Activated CD8-positive, alpha-beta memory T cell treated with anti-CD3 and anti-CD28 coated beads for 1 hour (primary cell): ENCODE measurements around the gene TMC1.
"Not testable (repeated sequence)": the region's sequence is repeated elsewhere in the genome, so short reads cannot be mapped to it uniquely, and the experiment has no call there.

Source experiments
- DNase-seq, 2 donors: peaks; one replicate each; pipeline ENCODE4 v3.0.0-alpha.2; 2020; ENCODE audit warnings: low read depth in 1 of 2; ENCODE audit errors: extremely low read depth in 1 of 2

TMC1 gene

GRCh38 chr9:72521416-72521815 is at the start of gene TMC1:
TMC1 (plus strand) TSS chr9:72521608; CDS start chr9:72648649, 127,041 bp downstream.
- DNase-seq = not testable (repeated sequence)

DNA sequence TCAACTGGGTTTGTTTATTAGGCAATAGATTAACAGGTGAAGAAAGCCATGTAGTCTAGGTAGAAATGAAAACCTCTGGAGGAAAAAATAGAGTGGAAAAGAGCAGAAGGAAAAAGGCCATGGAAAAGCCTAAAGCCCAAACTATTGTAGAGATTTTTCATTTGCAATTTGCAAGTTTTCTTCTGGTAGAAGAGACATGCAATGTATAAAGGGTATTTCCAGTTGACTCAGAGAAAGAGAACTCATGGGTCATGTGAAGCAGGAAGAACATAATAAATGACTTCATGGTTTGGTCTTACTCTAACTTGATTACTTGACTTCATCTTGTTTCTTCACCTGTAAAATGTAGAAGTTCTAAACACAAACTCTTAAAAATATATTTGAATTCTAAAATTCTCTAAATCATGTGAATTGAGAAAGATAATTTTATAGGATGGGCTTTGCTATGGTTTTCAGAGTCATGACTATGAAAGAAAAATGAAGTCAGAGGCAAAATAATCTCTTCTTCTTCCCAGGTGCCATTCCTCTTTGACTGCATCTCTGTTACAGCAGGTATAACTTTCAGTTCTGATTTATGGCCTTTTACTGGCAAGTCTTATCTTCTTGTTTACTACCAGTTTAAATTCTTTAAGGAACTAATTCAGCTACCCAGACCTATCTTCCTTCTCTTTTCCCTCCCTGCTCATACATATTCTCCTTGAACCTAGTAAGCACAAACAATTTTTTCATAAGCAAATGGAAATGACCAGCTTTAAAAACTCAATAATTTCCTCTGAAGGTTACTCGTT is 47.7 kb upstream of the TMC1 start:
- no peak for DNase-seq

DNA sequence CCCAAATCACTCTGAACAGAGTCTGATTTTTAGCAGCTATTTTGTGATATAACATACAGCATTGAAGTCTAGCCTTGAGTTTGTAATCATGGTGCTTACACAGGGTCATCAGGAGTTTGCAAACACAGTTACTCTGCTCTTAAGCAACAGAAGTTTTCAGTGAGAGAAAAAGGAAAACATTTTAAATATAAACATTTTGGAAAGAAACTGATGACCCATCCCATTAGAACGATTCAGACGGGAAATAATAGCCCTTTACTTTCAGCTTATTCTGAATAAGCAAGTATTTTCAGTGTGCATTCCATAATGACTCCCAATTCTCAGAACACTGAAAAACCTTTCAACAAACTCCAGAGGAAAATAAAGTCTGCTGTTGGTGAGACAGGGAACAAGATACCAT is 46.7 kb upstream of the TMC1 start:
- no peak for DNase-seq

- no peak for DNase-seq
Observed at GRCh38 chr9:72476100-72476499, 45.3 kb upstream of the TMC1 start.

GRCh38 chr9:72476617-72477437 is 44.6 kb upstream of the TMC1 start:
- DNase-seq = no peak

- no peak for DNase-seq
Observed at GRCh38 chr9:72477930-72478518, 43.4 kb upstream of the TMC1 start.

GRCh38 chr9:72478966-72479365 is 42.4 kb upstream of the TMC1 start:
- no peak for DNase-seq

- DNase-seq = not testable (repeated sequence)
Observed at GRCh38 chr9:72480261-72480660, 41.1 kb upstream of the TMC1 start.

GRCh38 chr9:72480921-72481320 is 40.5 kb upstream of the TMC1 start:
- DNase-seq = no peak

GRCh38 chr9:72485821-72486593 is 35.4 kb upstream of the TMC1 start:
- DNase-seq = no peak

GRCh38 chr9:72486594-72486955 is 34.8 kb upstream of the TMC1 start:
- no peak for DNase-seq

- not testable (repeated sequence) for DNase-seq
Observed at GRCh38 chr9:72487665-72488064, 33.7 kb upstream of the TMC1 start.

DNA sequence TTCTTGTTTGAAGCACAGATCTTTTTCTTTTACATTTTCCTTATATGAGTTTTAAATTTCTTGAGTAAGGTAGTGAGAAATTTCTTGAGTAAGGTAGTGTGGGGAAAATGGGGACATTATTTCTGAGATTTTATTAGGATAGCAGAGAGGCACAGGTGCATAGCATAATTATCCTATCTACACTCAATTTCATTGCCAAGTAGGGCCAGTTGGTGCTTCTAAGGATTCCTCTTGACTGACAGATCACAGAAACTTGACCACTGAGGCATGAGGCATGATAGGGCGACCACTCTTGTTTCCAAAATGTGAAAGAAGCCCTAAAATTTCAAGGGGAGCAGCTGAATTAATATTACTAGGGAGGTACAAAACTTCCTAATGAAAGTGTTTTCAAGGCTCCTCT is 31.4 kb upstream of the TMC1 start:
- DNase-seq = no peak

- DNase-seq = no peak
Observed at GRCh38 chr9:72491242-72491641, 30.2 kb upstream of the TMC1 start.

DNA sequence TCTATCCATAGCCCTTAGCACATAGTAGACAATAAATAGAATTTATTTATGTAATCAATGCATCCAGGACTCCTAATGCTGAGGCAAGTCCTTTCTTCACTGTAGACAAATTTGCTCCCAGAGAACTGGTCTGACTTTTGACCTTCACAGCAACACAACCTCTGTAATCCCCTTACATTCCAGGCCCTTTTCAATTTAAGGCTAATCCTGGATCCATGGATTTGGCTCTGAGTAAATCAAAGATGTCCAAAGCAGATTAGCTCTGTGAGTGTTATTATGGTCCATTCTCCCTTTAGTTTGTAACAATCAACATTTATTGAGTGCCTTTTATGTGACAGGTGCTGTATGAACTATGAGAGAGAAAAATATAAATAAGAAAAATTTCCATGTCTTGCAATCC is 27.4 kb upstream of the TMC1 start:
- DNase-seq = no peak

GRCh38 chr9:72497447-72498046 is 23.9 kb upstream of the TMC1 start:
- no peak for DNase-seq

DNA sequence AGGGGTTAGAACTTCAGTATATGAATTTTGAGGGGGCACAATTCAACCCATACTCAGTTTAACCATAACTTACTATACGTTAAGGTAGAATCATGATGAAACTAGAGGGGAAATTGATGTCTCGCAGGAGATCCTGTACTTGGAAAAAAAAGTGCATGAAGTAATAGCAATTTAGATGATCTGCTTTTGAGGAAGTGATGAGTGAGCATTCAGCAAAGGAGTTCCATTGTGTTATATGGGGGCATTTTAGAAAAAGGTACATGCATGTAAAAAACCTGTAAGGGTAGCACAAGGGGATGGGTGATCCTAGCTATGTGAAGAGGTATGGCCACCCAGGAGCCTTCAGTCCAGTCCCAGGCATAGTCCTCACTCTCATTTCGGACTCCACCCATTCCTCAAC is 14.8 kb upstream of the TMC1 start:
- no peak for DNase-seq

DNA sequence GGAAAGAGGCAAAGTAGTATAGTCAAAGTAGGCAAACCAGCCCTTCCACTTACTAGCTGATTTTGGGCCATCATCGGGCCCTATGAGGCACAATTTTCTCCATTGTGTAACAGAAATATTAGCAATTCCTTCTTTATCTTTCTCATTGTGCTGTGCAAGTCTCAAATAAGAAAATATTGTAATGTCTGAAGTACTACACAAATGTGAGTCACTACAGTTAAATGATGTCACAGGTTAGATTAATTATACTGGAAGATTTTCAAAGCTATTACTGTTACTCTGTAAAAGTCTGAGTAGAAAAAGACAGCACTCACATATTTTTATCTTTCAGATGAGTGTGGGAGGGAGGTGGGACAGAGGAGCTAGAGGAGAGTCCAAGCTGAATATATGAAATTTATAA is 12.4 kb upstream of the TMC1 start:
- DNase-seq = no peak

- no peak for DNase-seq
Observed at GRCh38 chr9:72509635-72510034, 11.8 kb upstream of the TMC1 start.

GRCh38 chr9:72521011-72521410 is 397 bp upstream of the TMC1 start:
- not testable (repeated sequence) for DNase-seq
